ENCODE measurements around the gene MLPH. TPM values are rescaled to one million over a fixed set of nuclear protein-coding genes. Genes with fewer than 3 reads are reported as not detected.

MLPH gene
- total RNA-seq, 1 experiment from 2014 or later: 27.1 TPM

GRCh38 chr2:237440819-237441281 is 46.2 kb upstream of the MLPH start:
- no peak for TF ChIP-seq CTCF (IDR thresholded peaks at IDR 0.05; ENCODE audit: unreplicated experiment)
- BruUV-seq (replicated peaks): no TSS peak
- Mint-ChIP-seq H3K27me3 (ENCODE audit: insufficient read depth, unreplicated experiment) (no peaks in the 10 kb centered on the region), H3K36me3 (ENCODE audit: insufficient read depth, unreplicated experiment) (no peaks in the 10 kb centered on the region), H3K4me1 (ENCODE audit: insufficient read depth, unreplicated experiment) (peaks cover 21% of the 10 kb centered on the region), H3K4me3 (ENCODE audit: unreplicated experiment) (no peak overlapping the region), H3K27ac (ENCODE audit: low read depth, unreplicated experiment) (no peak overlapping the region), H3K9me3 (ENCODE audit: unreplicated experiment) (no peaks in the 10 kb centered on the region)
- intact Hi-C loops (cut with micrococcal nuclease): no loop called here
- CTCF ChIA-PET: no interaction called here
- DNase-seq (ENCODE audit: unreplicated experiment): no peak
- POLR2A ChIA-PET: interaction anchor here (0.6 kb wide), 1 partner anchor 101 kb away, joined by 3 read pairs; no protein-coding TSS in a partner anchor

- intact Hi-C loops (cut with micrococcal nuclease): no loop called here
- Mint-ChIP-seq H3K4me1 (ENCODE audit: insufficient read depth, unreplicated experiment) (peaks cover 16% of the 10 kb centered on the region), H3K27ac (ENCODE audit: low read depth, unreplicated experiment) (no peak overlapping the region), H3K4me3 (ENCODE audit: unreplicated experiment) (no peak overlapping the region), H3K9me3 (ENCODE audit: unreplicated experiment) (no peaks in the 10 kb centered on the region), H3K27me3 (ENCODE audit: insufficient read depth, unreplicated experiment) (no peaks in the 10 kb centered on the region), H3K36me3 (ENCODE audit: insufficient read depth, unreplicated experiment) (no peaks in the 10 kb centered on the region)
- POLR2A ChIA-PET: no interaction called here
- CTCF ChIA-PET: interaction anchor here (1.1 kb wide), 1 partner anchor 12 kb away, joined by 3 read pairs; no protein-coding TSS in a partner anchor
- no peak for DNase-seq (ENCODE audit: unreplicated experiment)
- no peak for TF ChIP-seq CTCF (IDR thresholded peaks at IDR 0.05; ENCODE audit: unreplicated experiment)
- BruUV-seq (replicated peaks): no TSS peak
Observed at GRCh38 chr2:237441605-237442274, 45.3 kb upstream of the MLPH start.

- Mint-ChIP-seq H3K27me3 (ENCODE audit: insufficient read depth, unreplicated experiment) (no peaks in the 10 kb centered on the region), H3K36me3 (ENCODE audit: insufficient read depth, unreplicated experiment) (no peaks in the 10 kb centered on the region), H3K9me3 (ENCODE audit: unreplicated experiment) (no peaks in the 10 kb centered on the region), H3K4me3 (ENCODE audit: unreplicated experiment) (no peak overlapping the region), H3K4me1 (ENCODE audit: insufficient read depth, unreplicated experiment) (peaks cover 11% of the 10 kb centered on the region), H3K27ac (ENCODE audit: low read depth, unreplicated experiment) (no peak overlapping the region)
- TF ChIP-seq CTCF (IDR thresholded peaks at IDR 0.05; ENCODE audit: unreplicated experiment): no peak
- BruUV-seq (replicated peaks): no TSS peak
- intact Hi-C loops (cut with micrococcal nuclease): no loop called here
- ChIA-PET POLR2A (interaction anchor here (1.0 kb wide), 1 partner anchor 13 kb away, joined by 3 read pairs; no protein-coding TSS in a partner anchor), CTCF (interaction anchor here (0.7 to 1.2 kb wide), 2 partner anchors 34 to 124 kb away, joined by 3 to 4 read pairs; no protein-coding TSS in a partner anchor)
- DNase-seq (ENCODE audit: unreplicated experiment): no peak
Observed at GRCh38 chr2:237444071-237444470, 43.0 kb upstream of the MLPH start.

- BruUV-seq (replicated peaks): no TSS peak
- Mint-ChIP-seq H3K9me3 (ENCODE audit: unreplicated experiment) (no peaks in the 10 kb centered on the region), H3K4me1 (ENCODE audit: insufficient read depth, unreplicated experiment) (peaks cover 11% of the 10 kb centered on the region), H3K4me3 (ENCODE audit: unreplicated experiment) (no peak overlapping the region), H3K36me3 (ENCODE audit: insufficient read depth, unreplicated experiment) (no peaks in the 10 kb centered on the region), H3K27ac (ENCODE audit: low read depth, unreplicated experiment) (no peak overlapping the region), H3K27me3 (ENCODE audit: insufficient read depth, unreplicated experiment) (no peaks in the 10 kb centered on the region)
- no peak for TF ChIP-seq CTCF (IDR thresholded peaks at IDR 0.05; ENCODE audit: unreplicated experiment)
- intact Hi-C loops (cut with micrococcal nuclease): no loop called here
- CTCF ChIA-PET: interaction anchor here (0.7 to 1.4 kb wide), 3 partner anchors 14 to 1092 kb away, joined by 3 to 4 read pairs (median 3); no protein-coding TSS in a partner anchor
- DNase-seq (ENCODE audit: unreplicated experiment): no peak
- POLR2A ChIA-PET: no interaction called here
Observed at GRCh38 chr2:237445611-237446337, 41.3 kb upstream of the MLPH start.
